Posterior vena cava (tissue), 2 donors: ENCODE measurements around the gene HTT-AS. TPM values are rescaled to one million over a fixed set of nuclear protein-coding genes. Genes with fewer than 3 reads are reported as not detected.
A peak's percentile ranks its signal among the peaks of the same experiment; 100 is the strongest.
"Not testable (repeated sequence)": the region's sequence is repeated elsewhere in the genome, so short reads cannot be mapped to it uniquely, and the experiment has no call there.

Source experiments
- DNase-seq: peaks from one replicate; pipeline ENCODE4 v3.0.0-alpha.2; 2020; ENCODE audit warnings: low spot score
- intact Hi-C, 2 donors: fragments of 100-400 bp; cut with DNase I; formaldehyde crosslinking; loops; one replicate each; pipeline versions ENCODE4 v1.14.1 to v1.14.2; 2022 to 2023
- total RNA-seq, 2 donors: library from RNA; stranded (reverse); fragmentation: NEBNext Ultra II Directional; extraction: Animal tissue kit (Norgen Biotek cat#: 25700); gene quantifications; one replicate each; pipeline ENCODE4 v1.2.1, GENCODE V29; 2021
- donor health status: DM: yes; HTN: yes; CAD: no.
- donor health status: DM: yes; HTN: yes; CAD: no.

The HTT-AS gene
- total RNA-seq, 2 donors from 2014 or later = not detected

DNA sequence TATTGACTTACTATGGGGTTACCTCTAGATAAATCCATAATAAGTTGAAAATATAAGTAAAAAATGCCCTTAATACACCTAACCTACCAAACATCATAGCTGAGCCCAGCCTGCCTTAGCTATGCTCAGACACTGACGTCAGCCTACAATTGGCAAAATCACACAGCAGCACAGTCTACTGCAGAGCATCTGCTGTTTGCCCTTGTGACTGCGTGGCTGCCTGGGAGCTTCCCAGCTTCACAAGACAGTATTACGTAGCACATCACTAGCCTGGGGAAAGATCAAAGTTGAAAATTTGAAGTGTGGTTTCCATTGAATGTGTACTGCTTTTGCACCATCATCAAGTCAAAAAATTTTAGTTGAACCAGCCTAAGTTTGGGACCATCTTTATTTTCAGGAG lies 8.8 kb downstream of the HTT-AS start:
- no peak for DNase-seq
- intact Hi-C loops = no loop called here

- no peak for DNase-seq
- intact Hi-C loops = no loop called here
Measured at GRCh38 chr4:3062471-3062870, 11.9 kb downstream of the HTT-AS start.

- DNase-seq = no peak
- intact Hi-C loops = loop anchor here in 1 of 2 donors (2.0 kb wide), 1 partner anchor 36 kb away; no protein-coding TSS in a partner anchor
Measured at GRCh38 chr4:3060946-3061345, 13.4 kb downstream of the HTT-AS start.

DNA sequence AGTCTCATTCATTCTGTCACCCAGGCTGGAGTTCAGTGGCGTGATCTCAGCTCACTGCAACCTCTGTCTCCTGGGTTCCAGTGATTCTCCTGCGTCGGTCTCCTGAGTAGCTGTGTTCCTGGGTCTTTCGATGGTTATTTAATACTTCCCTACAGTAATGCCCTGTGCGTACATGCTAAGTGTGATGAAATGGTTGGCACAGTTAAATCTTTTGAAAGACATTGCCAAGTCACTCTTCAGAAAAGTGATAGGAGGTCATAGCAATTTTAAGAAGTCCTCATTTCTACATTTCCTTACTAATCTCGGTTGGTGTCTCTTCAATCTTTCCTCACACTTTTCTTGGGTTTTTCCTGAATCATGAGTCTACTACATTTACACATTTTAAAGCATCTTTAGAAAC lies 14.4 kb downstream of the HTT-AS start:
- intact Hi-C loops = loop anchor here in 1 of 2 donors (2.0 to 5.0 kb wide), 2 partner anchors 37 to 167 kb away; no protein-coding TSS in a partner anchor

DNA sequence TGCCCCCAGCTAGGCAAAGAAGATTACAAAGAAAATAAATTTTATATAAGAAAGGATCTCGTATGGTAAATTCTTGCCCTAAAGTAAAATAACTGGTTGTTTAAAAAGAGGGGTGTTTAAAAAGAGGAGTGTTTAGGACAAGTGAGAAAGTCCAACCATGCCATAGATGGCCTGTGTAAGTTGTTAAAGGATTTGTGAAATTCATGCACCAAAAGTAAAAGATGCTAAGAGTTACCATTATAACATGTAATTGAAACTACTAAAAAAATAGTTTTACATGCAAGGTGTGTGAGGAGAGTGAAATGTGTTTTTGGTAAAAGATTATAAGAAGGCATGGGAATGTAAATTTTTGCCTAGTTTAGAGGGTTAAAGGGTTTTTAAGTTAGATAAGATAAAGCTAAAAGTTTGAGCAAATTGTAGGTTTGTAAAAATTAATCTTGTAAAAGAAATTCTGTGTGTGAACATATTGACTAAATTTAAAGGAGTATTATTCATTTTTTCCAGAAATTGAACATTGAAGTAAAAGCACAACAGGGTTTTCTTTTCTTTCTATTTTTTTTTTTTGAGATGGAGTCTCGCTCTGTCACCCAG lies 20.1 kb downstream of the HTT-AS start:
- DNase-seq = no peak
- intact Hi-C loops = no loop called here

More for the DNA sequence above, 14.4 kb downstream of the HTT-AS start:
- no peak for DNase-seq

- DNase-seq, intact Hi-C loops: not testable (repeated sequence)
Measured at GRCh38 chr4:3051141-3051897, 23.0 kb downstream of the HTT-AS start.

GRCh38 chr4:3047464-3048286 lies 26.7 kb downstream of the HTT-AS start:
- peak; percentile 74 for DNase-seq
- intact Hi-C loops = no loop called here

GRCh38 chr4:3046623-3047022 lies 27.7 kb downstream of the HTT-AS start:
- no peak for DNase-seq

DNA sequence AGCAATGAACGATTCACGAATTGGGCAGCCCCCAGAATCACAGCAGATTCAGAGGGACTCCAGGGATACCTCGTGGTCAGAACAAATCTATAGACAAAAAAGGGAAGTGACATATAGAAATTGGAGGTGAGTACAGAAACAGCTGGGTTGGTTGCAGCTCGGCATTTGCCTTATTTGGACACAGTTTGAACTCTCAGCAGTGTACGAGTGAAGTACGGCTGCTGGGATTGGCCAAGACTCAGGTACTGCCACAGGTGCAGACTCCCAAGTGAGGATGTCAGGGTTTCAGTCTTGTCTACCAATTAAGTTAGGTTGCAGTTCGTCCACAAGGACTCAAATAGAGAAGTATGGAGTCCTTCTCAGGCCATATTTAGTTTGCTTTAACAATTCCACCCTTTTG lies 28.2 kb downstream of the HTT-AS start:
- intact Hi-C loops = no loop called here
- DNase-seq = no peak

More at GRCh38 chr4:3046623-3047022, 27.7 kb downstream of the HTT-AS start:
- intact Hi-C loops = no loop called here

GRCh38 chr4:3044870-3045819 lies 29.2 kb downstream of the HTT-AS start:
- DNase-seq = peak; percentile 92
- intact Hi-C loops = no loop called here

GRCh38 chr4:3043282-3044020 lies 30.9 kb downstream of the HTT-AS start:
- no peak for DNase-seq
- intact Hi-C loops = no loop called here

DNA sequence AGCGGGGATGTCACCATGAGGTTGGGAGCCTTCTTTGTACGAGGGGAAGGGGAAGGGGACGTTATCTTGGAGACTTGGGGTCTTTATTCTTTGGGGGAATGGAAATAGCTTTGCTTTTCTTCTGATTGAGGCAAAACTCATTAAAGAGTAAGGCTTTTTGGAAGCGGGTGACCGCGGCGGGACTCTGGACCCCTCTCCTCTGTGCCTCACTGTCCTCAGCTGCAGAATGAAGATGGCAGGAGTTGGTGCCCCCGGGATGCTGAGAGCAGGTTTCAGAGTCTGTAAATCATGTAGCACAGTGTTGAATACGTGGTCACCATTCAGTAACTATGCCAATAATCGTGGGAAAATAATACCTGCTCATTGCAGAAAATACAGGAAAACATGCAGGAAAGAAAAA lies 32.1 kb downstream of the HTT-AS start:
- no peak for DNase-seq
- intact Hi-C loops = no loop called here

DNA sequence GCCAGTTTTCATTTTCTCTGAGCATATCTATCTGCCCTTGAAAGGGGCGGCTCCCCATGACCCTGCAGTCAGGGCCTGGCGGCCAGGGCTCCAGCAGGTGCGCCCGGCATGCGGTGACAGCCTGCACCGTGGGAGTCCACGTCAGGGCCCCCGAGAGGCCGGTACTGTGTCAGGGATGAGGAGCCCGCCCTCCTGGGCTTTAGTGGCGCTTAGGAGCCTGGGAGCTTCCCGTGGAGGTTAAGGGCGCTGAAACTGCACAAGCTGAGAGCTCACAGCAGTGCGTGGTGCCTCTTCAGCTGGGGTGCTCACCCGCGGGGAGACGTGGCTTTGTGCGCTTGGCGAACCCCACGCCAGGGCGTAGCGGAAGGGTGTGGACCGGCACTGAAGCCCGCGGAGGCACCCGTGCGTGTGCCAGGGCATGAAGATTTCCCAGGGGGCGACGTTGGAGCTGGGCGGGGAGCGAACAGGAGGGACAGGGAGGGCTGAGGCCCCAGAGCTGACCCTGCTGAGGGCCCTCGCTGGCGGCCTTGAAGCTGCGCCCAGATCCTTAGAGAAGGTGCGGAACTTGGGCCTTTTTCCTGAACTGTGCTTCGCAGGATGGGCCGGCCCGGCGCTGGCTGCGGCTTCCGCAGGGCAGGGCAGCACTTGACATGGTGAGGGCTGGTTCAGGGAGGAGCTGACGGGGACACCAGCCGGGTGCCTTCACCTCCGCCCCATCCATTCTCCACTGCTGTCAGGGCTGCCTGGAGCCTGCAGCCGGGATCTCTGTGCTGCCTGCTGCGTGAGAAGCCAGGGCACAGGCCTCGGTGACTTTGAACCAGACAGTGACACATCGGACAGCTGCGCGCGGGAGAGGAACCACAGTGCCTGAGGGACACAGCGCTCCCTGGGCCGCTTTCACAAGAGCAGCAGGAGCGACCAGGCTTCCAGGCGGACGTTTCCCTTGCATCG lies 32.9 kb downstream of the HTT-AS start:
- DNase-seq = peak; percentile 93
- intact Hi-C loops = no loop called here

DNA sequence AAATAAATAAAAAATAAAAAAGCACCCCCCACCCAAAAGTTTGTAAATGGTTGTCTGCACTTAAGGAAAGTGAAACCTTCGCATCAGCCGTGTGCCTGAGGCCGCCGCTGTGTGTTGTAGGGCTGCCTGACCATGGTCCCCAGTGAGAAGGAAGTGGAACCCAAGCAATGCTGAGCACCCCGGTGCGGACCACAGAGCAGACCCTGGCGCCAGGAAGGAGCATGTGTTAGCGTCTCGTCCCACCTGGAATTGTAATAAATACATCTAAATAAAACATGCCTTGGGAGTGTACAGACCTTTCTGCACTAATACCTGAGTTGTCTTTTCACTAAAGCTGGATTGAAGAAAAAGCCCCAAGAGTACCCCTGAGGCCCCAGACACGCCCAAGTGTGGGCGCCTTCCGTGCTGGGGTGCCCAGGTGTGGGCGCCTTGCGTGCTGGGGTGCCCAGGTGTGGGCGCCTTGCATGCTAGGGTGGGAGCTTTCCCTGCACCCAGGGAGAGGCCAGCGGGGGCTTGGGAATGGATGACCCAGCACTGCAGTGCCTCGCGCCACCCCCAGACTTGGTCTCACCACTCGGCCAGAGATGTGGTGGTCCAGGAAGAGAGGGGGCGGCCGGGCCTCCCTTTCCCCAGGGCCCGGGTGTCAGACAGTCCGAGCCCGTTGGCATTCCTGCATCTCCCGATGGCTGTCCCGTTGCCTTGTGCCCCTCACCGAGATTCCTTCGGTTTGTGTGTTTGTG lies 33.7 kb downstream of the HTT-AS start:
- DNase-seq = peak; percentile 78
- intact Hi-C loops = no loop called here

- DNase-seq = peak; percentile 55
- intact Hi-C loops = loop anchor here in 1 of 2 donors (10.0 kb wide), 2 partner anchors 65 to 275 kb away; no protein-coding TSS in a partner anchor
Measured at GRCh38 chr4:3039706-3040366, 34.5 kb downstream of the HTT-AS start.

GRCh38 chr4:3037957-3038461 lies 36.3 kb downstream of the HTT-AS start:
- DNase-seq = no peak
- intact Hi-C loops = loop anchor here in 1 of 2 donors (10.0 kb wide), 2 partner anchors 63 to 273 kb away; no protein-coding TSS in a partner anchor
